Occipital lobe (tissue), 2 donors: ENCODE results near the gene POLD3. TPM values are rescaled to one million over a fixed set of nuclear protein-coding genes. Genes with fewer than 3 reads are reported as not detected.
"Not testable (repeated sequence)": the region's sequence is repeated elsewhere in the genome, so short reads cannot be mapped to it uniquely, and the experiment has no call there.

Experiments
- DNase-seq: peaks from one replicate; lab custom pipeline; 2025; lab: John Stamatoyannopoulos, UW
- total RNA-seq: library from RNA; depleted of rRNA; stranded (reverse); fragments of >200 nt; gene quantifications from one replicate; pipeline ENCODE4 v1.2.3, GENCODE V29; 2014

The POLD3 gene
- total RNA-seq, 1 donor from 2014 or later, result 14.5 TPM

- DNase-seq, result no peak
Measured at GRCh38 chr11:74581954-74582547, 10.3 kb upstream of the POLD3 start.

- DNase-seq, result no peak
Measured at GRCh38 chr11:74583024-74583624, 9.3 kb upstream of the POLD3 start.

GRCh38 chr11:74590492-74590891 lies 1.9 kb upstream of the POLD3 start:
- DNase-seq, result not testable (repeated sequence)

GRCh38 chr11:74592063-74592440 lies 330 bp upstream of the POLD3 start:
- DNase-seq, result no peak

- DNase-seq, result no peak
Measured at GRCh38 chr11:74593463-74593862, 1.1 kb downstream of the POLD3 start.

- DNase-seq, result no peak
Measured at GRCh38 chr11:74602637-74603556, 10.5 kb downstream of the POLD3 start.

GRCh38 chr11:74603845-74604244 lies 11.5 kb downstream of the POLD3 start:
- DNase-seq, result no peak

- no peak for DNase-seq
Measured at GRCh38 chr11:74604311-74604710, 11.9 kb downstream of the POLD3 start.

- no peak for DNase-seq
Measured at GRCh38 chr11:74605403-74605802, 13.0 kb downstream of the POLD3 start.

GRCh38 chr11:74608431-74608830 lies 16.0 kb downstream of the POLD3 start:
- no peak for DNase-seq

GRCh38 chr11:74611369-74611861 lies 19.0 kb downstream of the POLD3 start:
- DNase-seq, result no peak

GRCh38 chr11:74612877-74613276 lies 20.5 kb downstream of the POLD3 start:
- DNase-seq, result no peak

- DNase-seq, result no peak
Measured at GRCh38 chr11:74615311-74615710, 22.9 kb downstream of the POLD3 start.

GRCh38 chr11:74615988-74616387 lies 23.6 kb downstream of the POLD3 start:
- no peak for DNase-seq

GRCh38 chr11:74620531-74620930 lies 28.1 kb downstream of the POLD3 start:
- DNase-seq, result no peak

GRCh38 chr11:74626130-74626529 lies 33.7 kb downstream of the POLD3 start:
- no peak for DNase-seq

GRCh38 chr11:74626604-74627003 lies 34.2 kb downstream of the POLD3 start:
- no peak for DNase-seq

GRCh38 chr11:74627381-74627780 lies 35.0 kb downstream of the POLD3 start:
- DNase-seq, result no peak

- DNase-seq, result no peak
Measured at GRCh38 chr11:74630043-74630442, 37.7 kb downstream of the POLD3 start.

- no peak for DNase-seq
Measured at GRCh38 chr11:74633406-74634393, 41.3 kb downstream of the POLD3 start.

GRCh38 chr11:74634537-74634936 lies 42.2 kb downstream of the POLD3 start:
- DNase-seq, result no peak
